GM13976 (cell line): ENCODE data around the gene MRPL33.

Experiments
- DNase-seq: peaks from one replicate; pipeline ENCODE4 v3.0.0; 2012; ENCODE audit warnings: low spot score
- in situ Hi-C: fragments of 300-500 bp; cut with MboI; formaldehyde crosslinking; loops from one replicate; pipeline ENCODE4 v1.12.0; 2022; ENCODE audit warnings: low sequenced_read_pairs, mixed read lengths, inconsistent platforms; ENCODE audit not compliant: unreplicated experiment
- TF ChIP-seq, protein P1 (sequence below): IDR thresholded peaks from 2 replicates; pipeline ENCODE4 v1.5.1; 2012; ENCODE audit warnings: borderline replicate concordance, mild to moderate bottlenecking; ENCODE audit not compliant: insufficient read depth; ENCODE audit errors: extremely low read depth, missing control alignments, control extremely low read depth

The MRPL33 gene

GRCh38 chr2:27800856-27801255 lies 29.3 kb downstream of the MRPL33 start:
- in situ Hi-C loops = no loop called here
- TF ChIP-seq, protein P1, sequence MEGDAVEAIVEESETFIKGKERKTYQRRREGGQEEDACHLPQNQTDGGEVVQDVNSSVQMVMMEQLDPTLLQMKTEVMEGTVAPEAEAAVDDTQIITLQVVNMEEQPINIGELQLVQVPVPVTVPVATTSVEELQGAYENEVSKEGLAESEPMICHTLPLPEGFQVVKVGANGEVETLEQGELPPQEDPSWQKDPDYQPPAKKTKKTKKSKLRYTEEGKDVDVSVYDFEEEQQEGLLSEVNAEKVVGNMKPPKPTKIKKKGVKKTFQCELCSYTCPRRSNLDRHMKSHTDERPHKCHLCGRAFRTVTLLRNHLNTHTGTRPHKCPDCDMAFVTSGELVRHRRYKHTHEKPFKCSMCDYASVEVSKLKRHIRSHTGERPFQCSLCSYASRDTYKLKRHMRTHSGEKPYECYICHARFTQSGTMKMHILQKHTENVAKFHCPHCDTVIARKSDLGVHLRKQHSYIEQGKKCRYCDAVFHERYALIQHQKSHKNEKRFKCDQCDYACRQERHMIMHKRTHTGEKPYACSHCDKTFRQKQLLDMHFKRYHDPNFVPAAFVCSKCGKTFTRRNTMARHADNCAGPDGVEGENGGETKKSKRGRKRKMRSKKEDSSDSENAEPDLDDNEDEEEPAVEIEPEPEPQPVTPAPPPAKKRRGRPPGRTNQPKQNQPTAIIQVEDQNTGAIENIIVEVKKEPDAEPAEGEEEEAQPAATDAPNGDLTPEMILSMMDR = no peak
- DNase-seq = no peak

GRCh38 chr2:27802547-27802946 lies 31.0 kb downstream of the MRPL33 start:
- in situ Hi-C loops = no loop called here
- TF ChIP-seq, protein P1 = no peak
- no peak for DNase-seq

- in situ Hi-C loops = no loop called here
- DNase-seq = no peak
- TF ChIP-seq, protein P1 = no peak
Measured at GRCh38 chr2:27803046-27803445, 31.5 kb downstream of the MRPL33 start.

DNA sequence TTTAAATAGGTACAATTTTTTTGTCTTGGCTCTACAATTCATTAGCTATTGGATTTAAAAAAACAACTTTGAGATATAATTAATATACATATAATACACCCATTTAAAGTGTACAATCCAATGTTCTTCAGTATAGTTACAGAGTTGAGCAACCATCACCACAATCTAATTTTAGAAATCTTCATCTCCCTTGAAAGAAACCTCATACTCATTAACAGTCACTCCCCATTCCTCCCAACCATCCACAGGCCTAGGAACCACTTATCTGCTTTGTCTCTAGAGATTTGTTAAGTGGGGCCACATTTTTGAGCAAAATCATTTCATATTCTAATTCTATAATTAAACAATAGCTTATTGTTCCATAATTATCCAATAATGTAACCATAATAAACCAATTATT lies 32.6 kb downstream of the MRPL33 start:
- in situ Hi-C loops = no loop called here
- TF ChIP-seq, protein P1 = no peak
- DNase-seq = no peak

- in situ Hi-C loops = no loop called here
- TF ChIP-seq, protein P1 = no peak
- DNase-seq = no peak
Measured at GRCh38 chr2:27805180-27805579, 33.7 kb downstream of the MRPL33 start.

GRCh38 chr2:27806311-27807059 lies 35.0 kb downstream of the MRPL33 start:
- TF ChIP-seq, protein P1 = no peak
- DNase-seq = no peak
- in situ Hi-C loops = no loop called here
